Gastroesophageal sphincter (tissue), 3 donors: ENCODE results near the gene WWP2.
A peak's percentile ranks its signal among the peaks of the same experiment; 100 is the strongest.

Experiments used
- CTCF ChIP-seq, 4 experiments: fragments of 200-600 bp in 2 of 4; fragments of 450-650 bp in 2 of 4; sonication (generic) in 1 of 4; IDR thresholded peaks; one replicate each; pipeline ENCODE4 v1.5.1; 2017 to 2019; ENCODE audit warnings: antibody characterized with exemption in 4 of 4, mild to moderate bottlenecking in 2 of 4, moderate library complexity in 2 of 4
- EP300 ChIP-seq: sonication (generic); formaldehyde crosslinking; IDR thresholded peaks from one replicate; pipeline ENCODE4 v1.6.1; 2017; ENCODE audit warnings: antibody characterized with exemption, mild to moderate bottlenecking
- POLR2A ChIP-seq, 2 donors: fragments of 450-650 bp; IDR thresholded peaks; one replicate each; pipeline ENCODE4 v1.6.1; 2017; ENCODE audit warnings: antibody characterized with exemption in 2 of 2, mild to moderate bottlenecking in 2 of 2, moderate library complexity in 1 of 2

GRCh38 chr16:69725480-69726312, 36.4 kb upstream of the WWP2 start:
- TF ChIP-seq CTCF (IDR thresholded peaks at IDR 0.05) (peak in 1 of 4 experiments; percentile 3), POLR2A (IDR thresholded peaks at IDR 0.05) (no peak), EP300 (no peak)
